ENCODE data around the gene ADARB1. TPM values are rescaled to one million over a fixed set of nuclear protein-coding genes. Genes with fewer than 3 reads are reported as not detected.

The ADARB1 gene
- total RNA-seq, 2 donors from 2014 or later: 28.7 to 38.5 TPM

DNA sequence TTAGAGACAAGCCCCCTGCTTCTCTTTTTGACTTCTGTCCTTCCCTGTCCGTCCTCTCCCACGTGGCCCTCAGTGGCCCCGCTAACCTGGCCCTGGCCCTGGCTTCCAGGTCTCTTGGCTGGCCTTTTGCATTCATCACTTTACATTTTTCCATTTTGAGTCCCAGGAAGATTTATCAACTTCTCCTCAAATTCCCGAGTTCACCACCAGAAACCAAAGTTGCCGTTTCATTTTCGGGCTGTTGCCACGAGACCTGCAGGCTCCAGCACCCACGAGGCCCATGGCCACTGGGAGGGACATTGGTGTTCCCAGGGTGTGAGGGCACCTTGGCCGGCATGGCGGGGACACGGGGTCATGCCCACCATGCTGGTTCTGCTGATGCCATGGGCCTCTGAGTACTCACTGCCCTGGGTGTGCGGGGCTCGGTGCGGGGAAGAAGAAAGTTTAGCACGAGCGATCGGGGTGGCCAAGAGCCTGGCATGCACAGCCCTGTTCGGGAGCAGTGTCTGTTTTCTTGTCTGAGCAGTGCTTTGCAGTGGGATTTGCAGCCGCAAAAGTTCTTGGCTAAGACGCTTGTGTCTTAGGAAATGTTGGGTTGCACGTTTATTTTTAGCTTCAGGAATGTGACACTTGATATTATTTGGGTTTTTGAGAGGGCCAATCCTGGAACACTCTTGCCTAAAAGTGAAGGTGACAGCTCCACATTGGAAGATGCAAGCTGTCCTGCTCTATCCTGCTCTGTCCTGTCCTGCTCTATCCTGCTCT is 40.4 kb upstream of the ADARB1 start:
- H3K27ac Mint-ChIP-seq: no peak overlapping the region
- peaks cover 0 to 3% of the 10 kb centered on the region in 2 donors for H3K4me1 Mint-ChIP-seq (ENCODE audit: low read depth in 2 of 2)
- no peaks in the 10 kb centered on the region for H3K9me3 Mint-ChIP-seq
- H3K27me3 Mint-ChIP-seq: peaks cover 8 to 21% of the 10 kb centered on the region in 2 donors
- no peak overlapping the region for H3K4me3 Mint-ChIP-seq
- ATAC-seq (no peak), DNase-seq (ENCODE audit: low spot score) (peak; percentile 26)
- H3K36me3 Mint-ChIP-seq: peaks cover 14% of the 10 kb centered on the region

DNA sequence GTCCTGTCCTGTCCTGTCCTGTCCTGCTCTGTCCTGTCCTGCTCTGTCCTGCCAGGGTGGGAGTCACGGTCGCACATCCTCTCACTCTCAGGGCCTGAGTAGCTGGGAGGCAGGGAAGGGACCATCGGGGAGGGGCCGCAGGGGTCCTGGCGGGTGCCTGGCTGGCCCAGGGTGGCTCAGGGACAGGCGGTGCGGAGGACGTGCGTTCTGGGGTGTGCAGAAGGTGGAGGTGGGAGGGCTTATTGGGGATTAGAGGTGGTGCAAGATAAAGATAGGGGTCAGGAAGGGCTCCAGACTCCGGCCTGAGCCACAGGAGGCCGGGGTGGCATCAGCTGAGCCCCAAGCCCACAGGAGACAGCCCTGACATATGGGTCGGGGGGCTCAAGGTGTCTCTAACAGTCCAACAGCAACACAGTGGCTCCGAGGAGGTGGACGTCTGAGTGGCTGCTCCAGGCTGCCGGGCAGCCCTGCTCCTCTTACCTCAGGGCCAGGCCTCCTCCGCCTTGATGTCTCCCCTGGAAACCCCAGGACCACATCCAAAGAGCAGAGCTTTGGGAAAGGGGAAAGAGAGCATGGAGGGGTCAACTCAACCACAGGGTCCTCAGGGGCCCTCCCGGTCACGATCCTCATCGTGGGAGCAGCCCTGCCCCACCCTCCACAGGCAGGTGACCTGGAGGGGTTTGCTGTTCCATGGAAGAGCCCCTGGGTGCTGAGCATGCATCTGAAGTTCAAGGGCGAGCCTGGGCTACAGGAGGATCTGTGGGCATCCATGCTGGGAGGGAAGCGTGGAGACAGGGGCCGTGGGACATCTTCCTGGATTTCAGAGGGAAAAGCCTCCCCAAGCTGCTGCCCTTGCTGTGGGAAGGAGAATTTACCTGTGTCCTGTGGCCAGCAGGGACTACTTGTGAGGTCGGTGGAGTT is 39.6 kb upstream of the ADARB1 start:
- H3K27me3 Mint-ChIP-seq: peaks cover 8 to 21% of the 10 kb centered on the region in 2 donors
- no peak overlapping the region for H3K4me3 Mint-ChIP-seq
- ATAC-seq (peak; percentile 21 to 26), DNase-seq (ENCODE audit: low spot score) (peak; percentile 40)
- no peak overlapping the region for H3K27ac Mint-ChIP-seq
- no peaks in the 10 kb centered on the region for H3K9me3 Mint-ChIP-seq
- H3K4me1 Mint-ChIP-seq (ENCODE audit: low read depth in 2 of 2): peaks cover 0 to 3% of the 10 kb centered on the region in 2 donors
- H3K36me3 Mint-ChIP-seq: peaks cover 14% of the 10 kb centered on the region

DNA sequence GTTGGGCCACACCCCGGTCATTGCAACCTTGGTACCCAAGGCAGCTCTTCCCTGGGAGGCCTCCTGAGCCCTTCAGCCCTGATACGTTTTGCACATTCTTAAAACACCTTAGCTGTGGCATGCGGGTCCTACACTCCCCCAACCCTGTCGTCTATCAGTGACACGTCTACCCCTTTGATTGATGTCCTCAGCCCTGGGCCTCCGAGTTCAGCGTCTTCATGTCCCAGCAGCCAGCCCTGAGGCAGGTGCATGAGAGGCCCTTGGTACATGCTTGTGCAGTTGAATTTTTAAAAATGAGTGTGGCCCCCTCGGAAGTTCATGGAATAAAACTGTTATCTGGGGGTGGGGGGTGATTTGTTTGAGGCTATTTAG is 38.9 kb upstream of the ADARB1 start:
- H3K4me3 Mint-ChIP-seq: no peak overlapping the region
- H3K9me3 Mint-ChIP-seq: no peaks in the 10 kb centered on the region
- DNase-seq (ENCODE audit: low spot score): no peak
- peaks cover 8 to 21% of the 10 kb centered on the region in 2 donors for H3K27me3 Mint-ChIP-seq
- ATAC-seq: no peak
- peaks cover 14% of the 10 kb centered on the region for H3K36me3 Mint-ChIP-seq
- H3K4me1 Mint-ChIP-seq (ENCODE audit: low read depth in 2 of 2): peaks cover 0 to 3% of the 10 kb centered on the region in 2 donors
- H3K27ac Mint-ChIP-seq: no peak overlapping the region

DNA sequence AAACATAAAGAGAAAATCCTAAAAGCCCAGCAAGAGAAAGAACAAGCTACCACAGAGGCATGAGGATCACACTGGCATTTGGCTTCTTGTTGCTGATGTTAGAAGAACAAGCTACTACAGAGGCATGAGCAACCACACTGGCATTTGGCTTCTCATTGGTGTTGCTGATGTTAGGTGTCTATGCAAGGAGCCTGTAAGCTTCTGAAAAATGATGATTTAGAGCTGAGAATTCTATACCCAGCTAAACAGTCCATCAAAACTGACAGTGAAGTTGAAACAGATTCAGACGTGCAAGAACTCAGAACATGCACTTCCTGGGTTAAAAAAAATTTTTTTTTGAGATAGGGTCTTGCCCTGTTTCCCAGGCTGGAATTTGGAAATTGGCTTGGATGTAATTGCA is 37.8 kb upstream of the ADARB1 start:
- no peaks in the 10 kb centered on the region for H3K9me3 Mint-ChIP-seq
- no peak for DNase-seq (ENCODE audit: low spot score)
- no peak for ATAC-seq
- no peak overlapping the region for H3K4me3 Mint-ChIP-seq
- peaks cover 14% of the 10 kb centered on the region for H3K36me3 Mint-ChIP-seq
- peak overlapping the region in 1 of 2 donors; percentile 6 for H3K27ac Mint-ChIP-seq
- peaks cover 8 to 16% of the 10 kb centered on the region in 2 donors for H3K27me3 Mint-ChIP-seq
- H3K4me1 Mint-ChIP-seq (ENCODE audit: low read depth in 2 of 2): no peaks in the 10 kb centered on the region

DNA sequence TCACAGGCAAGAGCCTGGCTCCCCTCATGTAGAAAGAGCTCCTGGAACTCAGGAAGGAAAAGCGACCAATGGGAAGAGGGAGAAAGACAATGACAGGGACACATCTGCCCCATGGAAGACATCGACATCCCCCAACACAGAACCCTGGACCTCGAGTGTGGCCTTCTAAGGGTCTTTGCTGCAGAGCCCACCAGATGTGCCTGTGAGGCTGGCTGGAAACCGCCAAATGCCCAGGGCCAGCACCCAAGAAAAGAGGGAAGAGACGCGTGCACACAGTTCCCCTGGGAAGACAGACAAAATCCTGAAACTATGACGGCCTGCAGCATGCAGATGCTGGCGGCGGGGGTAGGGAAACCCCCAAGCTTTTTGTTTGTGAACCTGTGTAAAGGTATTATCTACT is 36.4 kb upstream of the ADARB1 start:
- Mint-ChIP-seq H3K27me3 (peaks cover 18 to 20% of the 10 kb centered on the region in 2 donors), H3K9me3 (no peaks in the 10 kb centered on the region), H3K4me1 (ENCODE audit: low read depth in 2 of 2) (no peaks in the 10 kb centered on the region), H3K27ac (no peak overlapping the region), H3K36me3 (peaks cover 14% of the 10 kb centered on the region), H3K4me3 (no peak overlapping the region)
- no peak for ATAC-seq
- no peak for DNase-seq (ENCODE audit: low spot score)

- no peak overlapping the region for H3K4me3 Mint-ChIP-seq
- no peak overlapping the region for H3K27ac Mint-ChIP-seq
- no peaks in the 10 kb centered on the region for H3K9me3 Mint-ChIP-seq
- peaks cover 16 to 21% of the 10 kb centered on the region in 2 donors for H3K27me3 Mint-ChIP-seq
- ATAC-seq: peak in 1 of 2 donors; percentile 44
- no peaks in the 10 kb centered on the region for H3K4me1 Mint-ChIP-seq (ENCODE audit: low read depth in 2 of 2)
- DNase-seq (ENCODE audit: low spot score): no peak
- peaks cover 14% of the 10 kb centered on the region for H3K36me3 Mint-ChIP-seq
Observed at GRCh38 chr21:45039317-45040156, 34.8 kb upstream of the ADARB1 start.

GRCh38 chr21:45040157-45040711 is 34.1 kb upstream of the ADARB1 start:
- H3K27me3 Mint-ChIP-seq: peaks cover 22 to 27% of the 10 kb centered on the region in 2 donors
- H3K4me3 Mint-ChIP-seq: no peak overlapping the region
- H3K9me3 Mint-ChIP-seq: no peaks in the 10 kb centered on the region
- DNase-seq (ENCODE audit: low spot score) (no peak), ATAC-seq (peak; percentile 31 to 45)
- H3K27ac Mint-ChIP-seq: no peak overlapping the region
- peaks cover 14% of the 10 kb centered on the region for H3K36me3 Mint-ChIP-seq
- H3K4me1 Mint-ChIP-seq (ENCODE audit: low read depth in 2 of 2): no peaks in the 10 kb centered on the region

- H3K4me1 Mint-ChIP-seq (ENCODE audit: low read depth in 2 of 2): no peaks in the 10 kb centered on the region
- no peak for DNase-seq (ENCODE audit: low spot score)
- ATAC-seq: no peak
- no peak overlapping the region for H3K4me3 Mint-ChIP-seq
- peaks cover 11% of the 10 kb centered on the region for H3K36me3 Mint-ChIP-seq
- H3K27me3 Mint-ChIP-seq: peaks cover 22 to 26% of the 10 kb centered on the region in 2 donors
- no peak overlapping the region for H3K27ac Mint-ChIP-seq
- no peaks in the 10 kb centered on the region for H3K9me3 Mint-ChIP-seq
Observed at GRCh38 chr21:45040739-45041138, 33.6 kb upstream of the ADARB1 start.

GRCh38 chr21:45041351-45041805 is 33.0 kb upstream of the ADARB1 start:
- peaks cover 7% of the 10 kb centered on the region for H3K36me3 Mint-ChIP-seq
- H3K9me3 Mint-ChIP-seq: no peaks in the 10 kb centered on the region
- peaks cover 22 to 24% of the 10 kb centered on the region in 2 donors for H3K27me3 Mint-ChIP-seq

GRCh38 chr21:45041984-45042663 is 32.3 kb upstream of the ADARB1 start:
- DNase-seq (ENCODE audit: low spot score): no peak

More at GRCh38 chr21:45041351-45041805, 33.0 kb upstream of the ADARB1 start:
- no peak for ATAC-seq
- Mint-ChIP-seq H3K4me1 (ENCODE audit: low read depth in 2 of 2) (no peaks in the 10 kb centered on the region), H3K27ac (no peak overlapping the region), H3K4me3 (no peak overlapping the region)
- DNase-seq (ENCODE audit: low spot score): no peak

GRCh38 chr21:45042664-45043161 is 31.7 kb upstream of the ADARB1 start:
- DNase-seq (ENCODE audit: low spot score): no peak

More at GRCh38 chr21:45041984-45042663, 32.3 kb upstream of the ADARB1 start:
- Mint-ChIP-seq H3K4me1 (ENCODE audit: low read depth in 2 of 2) (no peaks in the 10 kb centered on the region), H3K27me3 (peaks cover 21 to 22% of the 10 kb centered on the region in 2 donors), H3K27ac (no peak overlapping the region), H3K36me3 (peaks cover 2% of the 10 kb centered on the region), H3K4me3 (no peak overlapping the region), H3K9me3 (peaks cover 2% of the 10 kb centered on the region)
- ATAC-seq: no peak

GRCh38 chr21:45043541-45044020 is 30.8 kb upstream of the ADARB1 start:
- DNase-seq (ENCODE audit: low spot score) (no peak), ATAC-seq (no peak)
- Mint-ChIP-seq H3K27me3 (peaks cover 24 to 30% of the 10 kb centered on the region in 2 donors), H3K9me3 (peaks cover 4% of the 10 kb centered on the region), H3K4me3 (no peak overlapping the region), H3K36me3 (peaks cover 6% of the 10 kb centered on the region), H3K27ac (peak overlapping the region in 1 of 2 donors; percentile 62), H3K4me1 (ENCODE audit: low read depth in 2 of 2) (no peaks in the 10 kb centered on the region)

More at GRCh38 chr21:45042664-45043161, 31.7 kb upstream of the ADARB1 start:
- Mint-ChIP-seq H3K4me3 (no peak overlapping the region), H3K36me3 (peaks cover 6% of the 10 kb centered on the region), H3K27me3 (peaks cover 24 to 28% of the 10 kb centered on the region in 2 donors), H3K4me1 (ENCODE audit: low read depth in 2 of 2) (no peaks in the 10 kb centered on the region), H3K27ac (no peak overlapping the region), H3K9me3 (peaks cover 4% of the 10 kb centered on the region)
- ATAC-seq: no peak

Measured in natural killer cell treated with Interleukin-12 subunit alpha and Interleukin-12 subunit beta and Interleukin-15 and Interleukin-18, amount 100 ng/mL, for 72 hours (primary cell).